Lower lobe of right lung (tissue), 2 donors: ENCODE data around the gene SRCAP. TPM values are rescaled to one million over a fixed set of nuclear protein-coding genes. Genes with fewer than 3 reads are reported as not detected.

Experiments
- ATAC-seq, 2 donors: fragments of 200-7000 bp; cut with Tn5 transposase; one replicate each; pipeline ENCODE4 v1.9.1; 2020 to 2022; ENCODE audit warnings: mild to moderate bottlenecking in 2 of 2, moderate library complexity in 2 of 2
- DNase-seq: peaks from one replicate; pipeline ENCODE4 v3.0.0-alpha.2; 2020
- H3K27ac ChIP-seq: fragments of 200-600 bp; one replicate; pipeline ENCODE4 v1.8.0; 2022
- H3K27me3 ChIP-seq: fragments of 200-600 bp; one replicate; pipeline ENCODE4 v1.8.0; 2022; ENCODE audit warnings: low read depth
- H3K36me3 ChIP-seq: fragments of 200-600 bp; one replicate; pipeline ENCODE4 v1.8.0; 2022; ENCODE audit warnings: mild to moderate bottlenecking
- H3K4me1 ChIP-seq: fragments of 200-600 bp; one replicate; pipeline ENCODE4 v1.8.0; 2022
- H3K4me3 ChIP-seq: fragments of 200-600 bp; one replicate; pipeline ENCODE4 v1.8.0; 2022; ENCODE audit warnings: mild to moderate bottlenecking
- H3K9me3 ChIP-seq: fragments of 200-600 bp; one replicate; pipeline ENCODE4 v1.8.0; 2022
- CTCF ChIP-seq: fragments of 200-600 bp; IDR thresholded peaks from one replicate; pipeline ENCODE4 v1.8.0; 2022; ENCODE audit warnings: antibody characterized with exemption, mild to moderate bottlenecking
- intact Hi-C: fragments of 100-400 bp; cut with DNase I; formaldehyde crosslinking; loops from one replicate; pipeline ENCODE4 v1.11.0; 2022
- total RNA-seq: library from RNA; stranded (reverse); fragmentation: NEBNext Ultra II Directional; extraction: Animal tissue kit (Norgen Biotek cat#: 25700); gene quantifications from one replicate; pipeline ENCODE4 v1.2.1, GENCODE V29; 2021
- donor health status: DM: no; HTN: yes; CAD: no; lungs with severe emphysema.

SRCAP gene
- total RNA-seq, 1 donor from 2014 or later, result 73.8 TPM

GRCh38 chr16:30723725-30724355, 24.9 kb downstream of the SRCAP start:
- Histone ChIP-seq H3K4me1 (no peaks in the 10 kb centered on the region), H3K27me3 (no peaks in the 10 kb centered on the region), H3K27ac (no peak overlapping the region), H3K4me3 (no peak overlapping the region), H3K36me3 (peaks cover 96% of the 10 kb centered on the region), H3K9me3 (no peaks in the 10 kb centered on the region)
- DNase-seq (no peak), ATAC-seq (no peak)
- intact Hi-C loops, result no loop called here
- TF ChIP-seq CTCF, result no peak

GRCh38 chr16:30724641-30725417, 25.9 kb downstream of the SRCAP start:
- H3K27ac ChIP-seq, result peak overlapping the region; percentile 58
- no peak for TF ChIP-seq CTCF
- no peak overlapping the region for H3K4me3 ChIP-seq
- ATAC-seq (peak; percentile 62 to 68), DNase-seq (peak; percentile 72)
- H3K4me1 ChIP-seq, result no peaks in the 10 kb centered on the region
- intact Hi-C loops, result no loop called here
- H3K36me3 ChIP-seq, result peaks cover 96% of the 10 kb centered on the region
- H3K9me3 ChIP-seq, result no peaks in the 10 kb centered on the region
- no peaks in the 10 kb centered on the region for H3K27me3 ChIP-seq

- no peak overlapping the region for H3K4me3 ChIP-seq
- no peaks in the 10 kb centered on the region for H3K4me1 ChIP-seq
- no peaks in the 10 kb centered on the region for H3K27me3 ChIP-seq
- peak overlapping the region; percentile 58 for H3K27ac ChIP-seq
- intact Hi-C loops, result no loop called here
- H3K36me3 ChIP-seq, result peaks cover 96% of the 10 kb centered on the region
- TF ChIP-seq CTCF, result no peak
- ATAC-seq, result no peak
- H3K9me3 ChIP-seq, result no peaks in the 10 kb centered on the region
- DNase-seq, result no peak
These were observed 26.4 kb downstream of the SRCAP start for GRCh38 chr16:30725418-30725792.

- no peaks in the 10 kb centered on the region for H3K4me1 ChIP-seq
- no peaks in the 10 kb centered on the region for H3K9me3 ChIP-seq
- no peaks in the 10 kb centered on the region for H3K27me3 ChIP-seq
- DNase-seq (no peak), ATAC-seq (no peak)
- TF ChIP-seq CTCF, result no peak
- peaks cover 96% of the 10 kb centered on the region for H3K36me3 ChIP-seq
- no peak overlapping the region for H3K27ac ChIP-seq
- intact Hi-C loops, result no loop called here
- H3K4me3 ChIP-seq, result no peak overlapping the region
These were observed 29.4 kb downstream of the SRCAP start for GRCh38 chr16:30728321-30728720.

- Histone ChIP-seq H3K27me3 (no peaks in the 10 kb centered on the region), H3K4me3 (no peak overlapping the region), H3K27ac (no peak overlapping the region), H3K4me1 (no peaks in the 10 kb centered on the region), H3K36me3 (peaks cover 96% of the 10 kb centered on the region), H3K9me3 (no peaks in the 10 kb centered on the region)
- peak in 1 of 2 donors; percentile 33 for ATAC-seq
- intact Hi-C loops, result no loop called here
- no peak for TF ChIP-seq CTCF
- no peak for DNase-seq
These were observed 30.1 kb downstream of the SRCAP start for GRCh38 chr16:30728899-30729672.
